Activated T-cell treated with anti-CD3 and anti-CD28 coated beads, Interleukin-2, amount 50 U/mL, for 72 hours (primary cell): ENCODE results near the gene PKDCC. TPM values are rescaled to one million over a fixed set of nuclear protein-coding genes. Genes with fewer than 3 reads are reported as not detected.

ENCODE experiments used
- ATAC-seq, 2 donors: fragments of 150-1000 bp; cut with Tn5 transposase; replicated peaks in 1 of 2; 2 replicates each; pipeline ENCODE4 v1.10.0; 2021; ENCODE audit warnings: moderate library complexity in 2 of 2, mild to moderate bottlenecking in 1 of 2
- DNase-seq, 2 donors: peaks; one replicate each; pipeline ENCODE4 v3.0.0; 2021 to 2022; ENCODE audit warnings: mixed read lengths in 1 of 2
- H3K27ac Mint-ChIP-seq: one replicate; pipeline ENCODE4 v1.8.0; 2022; ENCODE audit warnings: mild to moderate bottlenecking, moderate library complexity, mixed read lengths
- H3K27me3 Mint-ChIP-seq: one replicate; pipeline ENCODE4 v1.8.0; 2022; ENCODE audit warnings: low read depth, mixed read lengths
- H3K36me3 Mint-ChIP-seq, 2 donors: one replicate each; pipeline ENCODE4 v1.8.0; 2022; ENCODE audit warnings: mixed read lengths in 2 of 2, mild to moderate bottlenecking in 1 of 2; ENCODE audit not compliant: insufficient read depth in 2 of 2
- H3K4me1 Mint-ChIP-seq: one replicate; pipeline ENCODE4 v1.8.0; 2022; ENCODE audit warnings: low read depth, mixed read lengths
- H3K4me3 Mint-ChIP-seq, 2 donors: one replicate each; pipeline ENCODE4 v1.8.0; 2022; ENCODE audit warnings: mild to moderate bottlenecking in 2 of 2, mixed read lengths in 2 of 2, moderate library complexity in 2 of 2
- H3K9me3 Mint-ChIP-seq, 2 donors: one replicate each; pipeline ENCODE4 v1.8.0; 2022; ENCODE audit warnings: mixed read lengths in 2 of 2
- total RNA-seq, 2 donors: library from RNA; stranded (reverse); gene quantifications; one replicate each; pipeline ENCODE4 v1.2.3, GENCODE V29; 2022

PKDCC gene
- total RNA-seq, 2 donors from 2014 or later, result not detected

- Mint-ChIP-seq H3K9me3 (peaks cover 2% of the 10 kb centered on the region in 2 donors), H3K4me1 (peaks cover 15% of the 10 kb centered on the region), H3K27ac (peak overlapping the region; percentile 80), H3K36me3 (peaks cover 1 to 2% of the 10 kb centered on the region in 2 donors), H3K4me3 (no peak overlapping the region), H3K27me3 (no peaks in the 10 kb centered on the region)
- DNase-seq (no peak), ATAC-seq (no peak)
These were observed 35.2 kb upstream of the PKDCC start for GRCh38 chr2:42012651-42013050.

GRCh38 chr2:42013409-42013808, 34.4 kb upstream of the PKDCC start:
- DNase-seq, result no peak
- Mint-ChIP-seq H3K27ac (no peak overlapping the region), H3K4me1 (peaks cover 15% of the 10 kb centered on the region), H3K36me3 (peaks cover 1 to 2% of the 10 kb centered on the region in 2 donors), H3K9me3 (peaks cover 2% of the 10 kb centered on the region in 2 donors), H3K4me3 (no peak overlapping the region), H3K27me3 (no peaks in the 10 kb centered on the region)
- no peak for ATAC-seq

GRCh38 chr2:42021464-42021863, 26.4 kb upstream of the PKDCC start:
- Mint-ChIP-seq H3K4me1 (no peaks in the 10 kb centered on the region), H3K27ac (no peak overlapping the region), H3K27me3 (peaks cover 47% of the 10 kb centered on the region), H3K4me3 (no peak overlapping the region), H3K36me3 (no peaks in the 10 kb centered on the region), H3K9me3 (peaks cover 0 to 2% of the 10 kb centered on the region in 2 donors)
- ATAC-seq (no peak), DNase-seq (no peak)

- ATAC-seq (no peak), DNase-seq (no peak)
- Mint-ChIP-seq H3K27ac (no peak overlapping the region), H3K4me1 (no peaks in the 10 kb centered on the region), H3K27me3 (peaks cover 51% of the 10 kb centered on the region), H3K9me3 (no peaks in the 10 kb centered on the region), H3K36me3 (no peaks in the 10 kb centered on the region), H3K4me3 (no peak overlapping the region)
These were observed 22.7 kb upstream of the PKDCC start for GRCh38 chr2:42025151-42025582.

GRCh38 chr2:42026272-42026671, 21.5 kb upstream of the PKDCC start:
- ATAC-seq, result no peak
- no peaks in the 10 kb centered on the region for H3K9me3 Mint-ChIP-seq
- no peak for DNase-seq
- no peaks in the 10 kb centered on the region for H3K4me1 Mint-ChIP-seq
- no peak overlapping the region for H3K27ac Mint-ChIP-seq
- no peaks in the 10 kb centered on the region for H3K36me3 Mint-ChIP-seq
- no peak overlapping the region for H3K4me3 Mint-ChIP-seq
- peaks cover 59% of the 10 kb centered on the region for H3K27me3 Mint-ChIP-seq

- H3K4me1 Mint-ChIP-seq, result no peaks in the 10 kb centered on the region
- H3K4me3 Mint-ChIP-seq, result no peak overlapping the region
- H3K9me3 Mint-ChIP-seq, result no peaks in the 10 kb centered on the region
- H3K36me3 Mint-ChIP-seq, result no peaks in the 10 kb centered on the region
- ATAC-seq (no peak), DNase-seq (no peak)
- H3K27me3 Mint-ChIP-seq, result peaks cover 49% of the 10 kb centered on the region
- no peak overlapping the region for H3K27ac Mint-ChIP-seq
These were observed 19.2 kb upstream of the PKDCC start for GRCh38 chr2:42028571-42029148.

GRCh38 chr2:42029171-42029570, 18.6 kb upstream of the PKDCC start:
- no peaks in the 10 kb centered on the region for H3K9me3 Mint-ChIP-seq
- no peak overlapping the region for H3K4me3 Mint-ChIP-seq
- H3K4me1 Mint-ChIP-seq, result no peaks in the 10 kb centered on the region
- H3K27ac Mint-ChIP-seq, result no peak overlapping the region
- DNase-seq, result no peak
- ATAC-seq, result no peak
- no peaks in the 10 kb centered on the region for H3K36me3 Mint-ChIP-seq
- peaks cover 46% of the 10 kb centered on the region for H3K27me3 Mint-ChIP-seq

GRCh38 chr2:42029639-42030199, 18.1 kb upstream of the PKDCC start:
- peaks cover 43% of the 10 kb centered on the region for H3K27me3 Mint-ChIP-seq
- H3K4me1 Mint-ChIP-seq, result no peaks in the 10 kb centered on the region
- H3K36me3 Mint-ChIP-seq, result no peaks in the 10 kb centered on the region
- no peak overlapping the region for H3K27ac Mint-ChIP-seq
- no peak for ATAC-seq
- no peak for DNase-seq
- H3K4me3 Mint-ChIP-seq, result no peak overlapping the region
- H3K9me3 Mint-ChIP-seq, result no peaks in the 10 kb centered on the region

- Mint-ChIP-seq H3K4me1 (no peaks in the 10 kb centered on the region), H3K27me3 (peaks cover 38% of the 10 kb centered on the region), H3K9me3 (no peaks in the 10 kb centered on the region), H3K36me3 (no peaks in the 10 kb centered on the region), H3K4me3 (no peak overlapping the region), H3K27ac (no peak overlapping the region)
- no peak for ATAC-seq
- no peak for DNase-seq
These were observed 17.5 kb upstream of the PKDCC start for GRCh38 chr2:42030200-42030759.

GRCh38 chr2:42030829-42031228, 17.0 kb upstream of the PKDCC start:
- H3K36me3 Mint-ChIP-seq, result no peaks in the 10 kb centered on the region
- no peaks in the 10 kb centered on the region for H3K4me1 Mint-ChIP-seq
- DNase-seq (no peak), ATAC-seq (no peak)
- peaks cover 35% of the 10 kb centered on the region for H3K27me3 Mint-ChIP-seq
- no peak overlapping the region for H3K27ac Mint-ChIP-seq
- H3K4me3 Mint-ChIP-seq, result no peak overlapping the region
- H3K9me3 Mint-ChIP-seq, result no peaks in the 10 kb centered on the region

- Mint-ChIP-seq H3K9me3 (no peaks in the 10 kb centered on the region), H3K27ac (no peak overlapping the region), H3K4me1 (no peaks in the 10 kb centered on the region), H3K36me3 (no peaks in the 10 kb centered on the region), H3K27me3 (peaks cover 28% of the 10 kb centered on the region), H3K4me3 (no peak overlapping the region)
- no peak for DNase-seq
- ATAC-seq, result no peak
These were observed 16.3 kb upstream of the PKDCC start for GRCh38 chr2:42031281-42032223.

- H3K9me3 Mint-ChIP-seq, result no peaks in the 10 kb centered on the region
- no peaks in the 10 kb centered on the region for H3K4me1 Mint-ChIP-seq
- ATAC-seq, result no peak
- H3K36me3 Mint-ChIP-seq, result no peaks in the 10 kb centered on the region
- no peak for DNase-seq
- peaks cover 28% of the 10 kb centered on the region for H3K27me3 Mint-ChIP-seq
- no peak overlapping the region for H3K27ac Mint-ChIP-seq
- no peak overlapping the region for H3K4me3 Mint-ChIP-seq
These were observed 15.6 kb upstream of the PKDCC start for GRCh38 chr2:42032224-42032620.

GRCh38 chr2:42032745-42033144, 15.1 kb upstream of the PKDCC start:
- ATAC-seq, result no peak
- H3K4me3 Mint-ChIP-seq, result no peak overlapping the region
- H3K27me3 Mint-ChIP-seq, result peaks cover 28% of the 10 kb centered on the region
- no peaks in the 10 kb centered on the region for H3K9me3 Mint-ChIP-seq
- H3K4me1 Mint-ChIP-seq, result no peaks in the 10 kb centered on the region
- H3K27ac Mint-ChIP-seq, result no peak overlapping the region
- no peaks in the 10 kb centered on the region for H3K36me3 Mint-ChIP-seq
- no peak for DNase-seq
